Daoy (cell line): ENCODE data around the gene WNT9A. TPM values are rescaled to one million over a fixed set of nuclear protein-coding genes. Genes with fewer than 3 reads are reported as not detected.
"Not testable (repeated sequence)": the region's sequence is repeated elsewhere in the genome, so short reads cannot be mapped to it uniquely, and the experiment has no call there.

ENCODE experiments used
- DNase-seq: peaks from one replicate; pipeline ENCODE4 v3.0.0-alpha.2; 2015; ENCODE audit warnings: low read depth
- total RNA-seq: library from RNA; depleted of rRNA; stranded (reverse); fragments of >200 nt; shearing (Covaris generic); gene quantifications from 2 replicates; pipeline ENCODE4 v1.2.3, GENCODE V29; 2014

The WNT9A gene
- total RNA-seq, 1 experiment from 2014 or later, result 0.57 TPM

- no peak for DNase-seq
Observed at GRCh38 chr1:227910511-227911153, 37.1 kb downstream of the WNT9A start.

GRCh38 chr1:227909923-227910328, 37.8 kb downstream of the WNT9A start:
- DNase-seq, result not testable (repeated sequence)

GRCh38 chr1:227909188-227909587, 38.5 kb downstream of the WNT9A start:
- DNase-seq, result no peak

- DNase-seq, result no peak
Observed at GRCh38 chr1:227908359-227908758, 39.4 kb downstream of the WNT9A start.

GRCh38 chr1:227907439-227908015, 40.2 kb downstream of the WNT9A start:
- DNase-seq, result no peak

GRCh38 chr1:227906550-227907071, 41.1 kb downstream of the WNT9A start:
- DNase-seq, result no peak

- no peak for DNase-seq
Observed at GRCh38 chr1:227905573-227906487, 41.9 kb downstream of the WNT9A start.

GRCh38 chr1:227904541-227905335, 43.0 kb downstream of the WNT9A start:
- DNase-seq, result no peak

GRCh38 chr1:227903614-227904501, 43.9 kb downstream of the WNT9A start:
- DNase-seq, result no peak

- no peak for DNase-seq
Observed at GRCh38 chr1:227903061-227903521, 44.6 kb downstream of the WNT9A start.

- no peak for DNase-seq
Observed at GRCh38 chr1:227902641-227902990, 45.1 kb downstream of the WNT9A start.

GRCh38 chr1:227901906-227902640, 45.7 kb downstream of the WNT9A start:
- no peak for DNase-seq

- DNase-seq, result no peak
Observed at GRCh38 chr1:227901239-227901905, 46.4 kb downstream of the WNT9A start.

- no peak for DNase-seq
Observed at GRCh38 chr1:227900571-227901051, 47.1 kb downstream of the WNT9A start.

GRCh38 chr1:227899820-227900449, 47.8 kb downstream of the WNT9A start:
- DNase-seq, result no peak

GRCh38 chr1:227899141-227899819, 48.5 kb downstream of the WNT9A start:
- no peak for DNase-seq

- DNase-seq, result no peak
Observed at GRCh38 chr1:227898502-227899140, 49.1 kb downstream of the WNT9A start.
